ENCODE data around the gene PIRT.

The PIRT gene

GRCh38 chr17:10785295-10785694 lies 52.6 kb downstream of the PIRT start:
- DNase-seq, result no peak

- DNase-seq, result no peak
Measured at GRCh38 chr17:10779609-10780008, 58.3 kb downstream of the PIRT start.

- DNase-seq, result no peak
Measured at GRCh38 chr17:10777890-10778289, 60.0 kb downstream of the PIRT start.

- no peak for DNase-seq
Measured at GRCh38 chr17:10777131-10777807, 60.6 kb downstream of the PIRT start.

GRCh38 chr17:10776381-10776780 lies 61.5 kb downstream of the PIRT start:
- no peak for DNase-seq

GRCh38 chr17:10775740-10776356 lies 62.0 kb downstream of the PIRT start:
- no peak for DNase-seq

- no peak for DNase-seq
Measured at GRCh38 chr17:10775058-10775457, 62.8 kb downstream of the PIRT start.

- no peak for DNase-seq
Measured at GRCh38 chr17:10773391-10773790, 64.5 kb downstream of the PIRT start.
